Activated T-cell treated with anti-CD3 and anti-CD28 coated beads for 24 hours (primary cell): ENCODE data around the gene CRYGB.
A peak's percentile ranks its signal among the peaks of the same experiment; 100 is the strongest.

Experiments
- DNase-seq: peaks from one replicate; pipeline ENCODE4 v3.0.0-alpha.2; 2020; ENCODE audit warnings: low read depth

CRYGB gene

GRCh38 chr2:208146006-208146405 lies at the start of gene CRYGB:
Gene CRYGB, minus strand, starts transcription at chr2:208146158. Its CDS starts 38 bp downstream, at chr2:208146120.
- no peak for DNase-seq

GRCh38 chr2:208195531-208195930 lies 49.6 kb upstream of the CRYGB start:
- no peak for DNase-seq

GRCh38 chr2:208192611-208193236 lies 46.8 kb upstream of the CRYGB start:
- no peak for DNase-seq

GRCh38 chr2:208189810-208190503 lies 44.0 kb upstream of the CRYGB start, which contains the start of gene C2orf80:
Gene C2orf80, minus strand, starts transcription at chr2:208190030. Its CDS starts 3,044 bp downstream, at chr2:208186986.
- no peak for DNase-seq

GRCh38 chr2:208189069-208189809 lies 43.3 kb upstream of the CRYGB start:
- no peak for DNase-seq

GRCh38 chr2:208186893-208187292 lies 40.9 kb upstream of the CRYGB start:
- DNase-seq, result no peak

GRCh38 chr2:208186465-208186864 lies 40.5 kb upstream of the CRYGB start:
- DNase-seq, result no peak

- no peak for DNase-seq
Measured at GRCh38 chr2:208183972-208184705, 38.2 kb upstream of the CRYGB start.

- DNase-seq, result no peak
Measured at GRCh38 chr2:208183526-208183925, 37.6 kb upstream of the CRYGB start.

- no peak for DNase-seq
Measured at GRCh38 chr2:208182835-208183234, 36.9 kb upstream of the CRYGB start.

- no peak for DNase-seq
Measured at GRCh38 chr2:208179028-208179609, 33.2 kb upstream of the CRYGB start.

GRCh38 chr2:208175840-208176153 lies 29.8 kb upstream of the CRYGB start:
- DNase-seq, result no peak

GRCh38 chr2:208175069-208175839 lies 29.3 kb upstream of the CRYGB start:
- DNase-seq, result peak; percentile 54

GRCh38 chr2:208174144-208174543 lies 28.2 kb upstream of the CRYGB start:
- no peak for DNase-seq

GRCh38 chr2:208172125-208172524 lies 26.2 kb upstream of the CRYGB start:
- no peak for DNase-seq

- no peak for DNase-seq
Measured at GRCh38 chr2:208164951-208165755, 19.2 kb upstream of the CRYGB start.

GRCh38 chr2:208163489-208163888 lies 17.5 kb upstream of the CRYGB start, which contains the start of gene CRYGA:
Gene CRYGA, minus strand, starts transcription at chr2:208163589. Its CDS starts 33 bp downstream, at chr2:208163556.
- no peak for DNase-seq

- no peak for DNase-seq
Measured at GRCh38 chr2:208156439-208156838, 10.5 kb upstream of the CRYGB start.

- DNase-seq, result no peak
Measured at GRCh38 chr2:208153156-208153555, 7.2 kb upstream of the CRYGB start.

- DNase-seq, result no peak
Measured at GRCh38 chr2:208150956-208151355, 5.0 kb upstream of the CRYGB start.
